HEK293 (cell line): ENCODE data around the gene USP44.

ENCODE experiments used
- YY1 ChIP-seq: fragments of 450-650 bp; formaldehyde crosslinking; IDR thresholded peaks from 2 replicates; pipeline ENCODE4 v1.5.1; 2018; ENCODE audit warnings: missing biosample characterization, missing genetic modification characterization
- YY2 ChIP-seq: fragments of 450-650 bp; formaldehyde crosslinking; IDR thresholded peaks from 2 replicates; pipeline ENCODE4 v1.5.1; 2016; ENCODE audit warnings: missing biosample characterization, missing genetic modification characterization
- TF ChIP-seq, protein P1 (sequence below): fragments of 450-650 bp; formaldehyde crosslinking; IDR thresholded peaks from 2 replicates; pipeline ENCODE4 v1.5.1; 2016; ENCODE audit warnings: missing biosample characterization, missing genetic modification characterization

DNA sequence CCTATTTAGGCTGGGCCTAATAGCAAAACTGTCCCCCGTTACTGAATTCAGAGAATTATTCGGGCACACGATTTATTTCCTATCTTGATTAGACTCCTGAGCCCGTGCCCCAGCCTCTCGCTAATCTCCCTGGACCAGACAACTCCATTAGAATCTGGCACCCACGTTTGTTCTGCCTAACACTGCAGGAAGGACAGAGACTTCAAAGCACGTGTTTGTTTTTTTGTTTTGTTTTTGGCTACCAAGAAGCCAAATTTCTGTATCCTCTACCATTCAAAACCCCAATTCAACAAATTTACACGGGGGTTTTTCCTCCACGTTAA lies 4.8 kb downstream of the USP44 start:
- TF ChIP-seq YY2, result no peak
- TF ChIP-seq, protein P1, sequence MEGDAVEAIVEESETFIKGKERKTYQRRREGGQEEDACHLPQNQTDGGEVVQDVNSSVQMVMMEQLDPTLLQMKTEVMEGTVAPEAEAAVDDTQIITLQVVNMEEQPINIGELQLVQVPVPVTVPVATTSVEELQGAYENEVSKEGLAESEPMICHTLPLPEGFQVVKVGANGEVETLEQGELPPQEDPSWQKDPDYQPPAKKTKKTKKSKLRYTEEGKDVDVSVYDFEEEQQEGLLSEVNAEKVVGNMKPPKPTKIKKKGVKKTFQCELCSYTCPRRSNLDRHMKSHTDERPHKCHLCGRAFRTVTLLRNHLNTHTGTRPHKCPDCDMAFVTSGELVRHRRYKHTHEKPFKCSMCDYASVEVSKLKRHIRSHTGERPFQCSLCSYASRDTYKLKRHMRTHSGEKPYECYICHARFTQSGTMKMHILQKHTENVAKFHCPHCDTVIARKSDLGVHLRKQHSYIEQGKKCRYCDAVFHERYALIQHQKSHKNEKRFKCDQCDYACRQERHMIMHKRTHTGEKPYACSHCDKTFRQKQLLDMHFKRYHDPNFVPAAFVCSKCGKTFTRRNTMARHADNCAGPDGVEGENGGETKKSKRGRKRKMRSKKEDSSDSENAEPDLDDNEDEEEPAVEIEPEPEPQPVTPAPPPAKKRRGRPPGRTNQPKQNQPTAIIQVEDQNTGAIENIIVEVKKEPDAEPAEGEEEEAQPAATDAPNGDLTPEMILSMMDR (tag by site-specific recombination), result no peak
- no peak for TF ChIP-seq YY1 (tag by site-specific recombination)
